IPS-15b (cell line): ENCODE data around the gene BRINP1.

Source experiments
- H3K27me3 ChIP-seq: one replicate; pipeline ENCODE4 v1.6.1; 2013; ENCODE audit warnings: low read length; ENCODE audit not compliant: control insufficient read depth, insufficient read depth
- H3K36me3 ChIP-seq: one replicate; pipeline ENCODE4 v1.6.1; 2013; ENCODE audit warnings: low read length; ENCODE audit not compliant: control insufficient read depth, insufficient read depth
- H3K4me1 ChIP-seq: one replicate; pipeline ENCODE4 v1.6.1; 2013; ENCODE audit warnings: mild to moderate bottlenecking, low read length; ENCODE audit not compliant: control insufficient read depth, insufficient read depth
- H3K4me3 ChIP-seq: one replicate; pipeline ENCODE4 v1.5.1; 2013; ENCODE audit warnings: low read depth, low read length
- H3K9ac ChIP-seq: one replicate; pipeline ENCODE4 v1.6.1; 2013; ENCODE audit warnings: low read depth, mild to moderate bottlenecking, low read length
- H3K9me3 ChIP-seq: one replicate; pipeline ENCODE4 v1.6.1; 2013; ENCODE audit warnings: mild to moderate bottlenecking, low read length; ENCODE audit not compliant: control insufficient read depth, insufficient read depth

BRINP1 gene

GRCh38 chr9:119368681-119369581 lies at the start of gene BRINP1:
TSS of gene BRINP1 (minus strand) at chr9:119369435. CDS start at chr9:119313355, 56,080 bp downstream.
- Histone ChIP-seq H3K27me3 (peaks cover 38% of the 10 kb centered on the region), H3K4me3 (peak within 1 kb of the TSS; percentile 89), H3K4me1 (peaks cover 18% of the 10 kb centered on the region), H3K9me3 (no peaks in the 10 kb centered on the region), H3K36me3 (no peaks in the 10 kb centered on the region), H3K9ac (no peak within 1 kb of the TSS)

GRCh38 chr9:119418721-119419120 lies 49.5 kb upstream of the BRINP1 start:
- Histone ChIP-seq H3K36me3 (no peaks in the 10 kb centered on the region), H3K4me1 (no peaks in the 10 kb centered on the region)

GRCh38 chr9:119416793-119417192 lies 47.6 kb upstream of the BRINP1 start:
- Histone ChIP-seq H3K27me3 (no peaks in the 10 kb centered on the region), H3K36me3 (no peaks in the 10 kb centered on the region), H3K4me1 (no peaks in the 10 kb centered on the region), H3K4me3 (no peak overlapping the region), H3K9me3 (no peaks in the 10 kb centered on the region), H3K9ac (no peak overlapping the region)

More at GRCh38 chr9:119418721-119419120, 49.5 kb upstream of the BRINP1 start:
- Histone ChIP-seq H3K27me3 (no peaks in the 10 kb centered on the region), H3K4me3 (no peak overlapping the region), H3K9me3 (no peaks in the 10 kb centered on the region), H3K9ac (no peak overlapping the region)

- Histone ChIP-seq H3K9me3 (no peaks in the 10 kb centered on the region), H3K9ac (no peak overlapping the region)
Measured at GRCh38 chr9:119412399-119412798, 43.2 kb upstream of the BRINP1 start.

GRCh38 chr9:119409552-119409951 lies 40.3 kb upstream of the BRINP1 start:
- H3K9me3 ChIP-seq, result no peaks in the 10 kb centered on the region
- H3K4me1 ChIP-seq, result no peaks in the 10 kb centered on the region
- H3K36me3 ChIP-seq, result no peaks in the 10 kb centered on the region
- H3K9ac ChIP-seq, result no peak overlapping the region
- H3K27me3 ChIP-seq, result no peaks in the 10 kb centered on the region
- no peak overlapping the region for H3K4me3 ChIP-seq

More at GRCh38 chr9:119412399-119412798, 43.2 kb upstream of the BRINP1 start:
- Histone ChIP-seq H3K4me1 (no peaks in the 10 kb centered on the region), H3K36me3 (no peaks in the 10 kb centered on the region), H3K27me3 (no peaks in the 10 kb centered on the region), H3K4me3 (no peak overlapping the region)

GRCh38 chr9:119400606-119401005 lies 31.4 kb upstream of the BRINP1 start:
- Histone ChIP-seq H3K4me3 (no peak overlapping the region), H3K27me3 (no peaks in the 10 kb centered on the region), H3K9me3 (no peaks in the 10 kb centered on the region), H3K9ac (no peak overlapping the region), H3K4me1 (no peaks in the 10 kb centered on the region), H3K36me3 (no peaks in the 10 kb centered on the region)

- no peak overlapping the region for H3K4me3 ChIP-seq
- no peaks in the 10 kb centered on the region for H3K9me3 ChIP-seq
- no peaks in the 10 kb centered on the region for H3K4me1 ChIP-seq
- H3K27me3 ChIP-seq, result no peaks in the 10 kb centered on the region
- no peaks in the 10 kb centered on the region for H3K36me3 ChIP-seq
- H3K9ac ChIP-seq, result no peak overlapping the region
Measured at GRCh38 chr9:119398350-119398749, 29.1 kb upstream of the BRINP1 start.

- Histone ChIP-seq H3K36me3 (no peaks in the 10 kb centered on the region), H3K9ac (no peak overlapping the region), H3K27me3 (no peaks in the 10 kb centered on the region), H3K4me3 (no peak overlapping the region), H3K9me3 (no peaks in the 10 kb centered on the region), H3K4me1 (no peaks in the 10 kb centered on the region)
Measured at GRCh38 chr9:119391878-119392277, 22.6 kb upstream of the BRINP1 start.

- no peaks in the 10 kb centered on the region for H3K9me3 ChIP-seq
- H3K4me3 ChIP-seq, result no peak overlapping the region
- no peak overlapping the region for H3K9ac ChIP-seq
- peaks cover 17% of the 10 kb centered on the region for H3K27me3 ChIP-seq
- no peaks in the 10 kb centered on the region for H3K36me3 ChIP-seq
- H3K4me1 ChIP-seq, result no peaks in the 10 kb centered on the region
Measured at GRCh38 chr9:119375892-119376291, 6.7 kb upstream of the BRINP1 start.

- Histone ChIP-seq H3K36me3 (no peaks in the 10 kb centered on the region), H3K9me3 (no peaks in the 10 kb centered on the region), H3K27me3 (peaks cover 35% of the 10 kb centered on the region), H3K9ac (no peak overlapping the region), H3K4me1 (peaks cover 6% of the 10 kb centered on the region), H3K4me3 (no peak overlapping the region)
Measured at GRCh38 chr9:119372951-119373350, 3.7 kb upstream of the BRINP1 start.

- peaks cover 38% of the 10 kb centered on the region for H3K27me3 ChIP-seq
- no peak overlapping the region for H3K4me3 ChIP-seq
- peaks cover 6% of the 10 kb centered on the region for H3K4me1 ChIP-seq
- no peaks in the 10 kb centered on the region for H3K36me3 ChIP-seq
- no peak overlapping the region for H3K9ac ChIP-seq
- H3K9me3 ChIP-seq, result no peaks in the 10 kb centered on the region
Measured at GRCh38 chr9:119370816-119371215, 1.6 kb upstream of the BRINP1 start.

- H3K4me1 ChIP-seq, result peaks cover 11% of the 10 kb centered on the region
- no peaks in the 10 kb centered on the region for H3K36me3 ChIP-seq
- H3K9me3 ChIP-seq, result no peaks in the 10 kb centered on the region
- no peak overlapping the region for H3K9ac ChIP-seq
- peaks cover 38% of the 10 kb centered on the region for H3K27me3 ChIP-seq
- peak overlapping the region; percentile 89 for H3K4me3 ChIP-seq
Measured at GRCh38 chr9:119369680-119370366, 588 bp upstream of the BRINP1 start.
